PC-9 (cell line): ENCODE results near the gene KCTD2. TPM values are rescaled to one million over a fixed set of nuclear protein-coding genes. Genes with fewer than 3 reads are reported as not detected.

Experiments used
- total RNA-seq: library from RNA; stranded (reverse); gene quantifications from 2 replicates; pipeline ENCODE4 v1.2.3, GENCODE V29; 2021

KCTD2 gene
- total RNA-seq, 1 experiment from 2014 or later = 18.6 TPM

Other genes starting within 250 kb of the KCTD2 start
- gene GRIN2C, start 187.3 kb upstream of the KCTD2 start, total RNA-seq = 0.11 TPM in 1 of 2 replicates, not detected in the other
- 18.2 and 30.7 TPM in 2 replicates for gene FDXR, start 174.2 kb upstream of the KCTD2 start, total RNA-seq
- not detected in 2 replicates for gene FADS6, start 153.6 kb upstream of the KCTD2 start, total RNA-seq
- gene USH1G, start 124.0 kb upstream of the KCTD2 start, total RNA-seq = 0.22 and 0.28 TPM in 2 replicates
- gene OTOP2, start 123.0 kb upstream of the KCTD2 start, total RNA-seq = not detected in 2 replicates
- not detected in 2 replicates for gene OTOP3, start 111.3 kb upstream of the KCTD2 start, total RNA-seq
- 32.1 and 49.7 TPM in 2 replicates for gene HID1, start 74.5 kb upstream of the KCTD2 start, total RNA-seq
- gene CDR2L, start 59.6 kb upstream of the KCTD2 start, total RNA-seq = 15.1 and 22.8 TPM in 2 replicates
- 42.8 and 48.4 TPM in 2 replicates for gene MRPL58, start 34.6 kb upstream of the KCTD2 start, total RNA-seq
- 306 and 336 TPM in 2 replicates for gene ATP5PD, start 256 bp upstream of the KCTD2 start, total RNA-seq
- 70.2 and 88.5 TPM in 2 replicates for gene SLC16A5, start 40.7 kb downstream of the KCTD2 start, total RNA-seq
- gene ARMC7, start 62.7 kb downstream of the KCTD2 start, total RNA-seq = 19.2 and 20.5 TPM in 2 replicates
- gene NT5C, start 84.5 kb downstream of the KCTD2 start, total RNA-seq = 38.6 and 52.3 TPM in 2 replicates
- 250 and 277 TPM in 2 replicates for gene JPT1, start 107.3 kb downstream of the KCTD2 start, total RNA-seq
- 425 and 486 TPM in 2 replicates for gene SUMO2, start 135.7 kb downstream of the KCTD2 start, total RNA-seq
- gene NUP85, start 158.5 kb downstream of the KCTD2 start, total RNA-seq = 64.2 and 73.1 TPM in 2 replicates
- gene GGA3, start 214.4 kb downstream of the KCTD2 start, total RNA-seq = 34.8 and 37.5 TPM in 2 replicates
- gene MRPS7, start 214.7 kb downstream of the KCTD2 start, total RNA-seq = 50.1 and 51.3 TPM in 2 replicates
- gene MIF4GD, start 224.0 kb downstream of the KCTD2 start, total RNA-seq = 23.4 and 35.4 TPM in 2 replicates
- 18.7 and 19.4 TPM in 2 replicates for gene SLC25A19, start 242.2 kb downstream of the KCTD2 start, total RNA-seq